Measurements from ENCODE around the gene DRG1.

Gene DRG1

GRCh38 chr22:31440681-31441080 lies 41.3 kb downstream of the DRG1 start:
- CTCF ChIA-PET: no interaction called here
- no peak for DNase-seq (ENCODE audit: low spot score)
- POLR2A ChIA-PET (ENCODE audit: low non-redundant PET): no interaction called here
- H3K27ac ChIP-seq: peak overlapping the region; percentile 7; the same call in 1 of the 2 replicates
- TF ChIP-seq CTCF (conservative IDR thresholded peaks at IDR 0.05; ENCODE audit: low read depth): no peak

GRCh38 chr22:31441652-31442051 lies 42.2 kb downstream of the DRG1 start:
- ChIA-PET POLR2A (ENCODE audit: low non-redundant PET) (no interaction called here), CTCF (no interaction called here)
- TF ChIP-seq CTCF (conservative IDR thresholded peaks at IDR 0.05; ENCODE audit: low read depth): no peak
- no peak for DNase-seq (ENCODE audit: low spot score)
- no peak overlapping the region for H3K27ac ChIP-seq

GRCh38 chr22:31442768-31443489 lies 43.5 kb downstream of the DRG1 start:
- ChIA-PET CTCF (no interaction called here), POLR2A (ENCODE audit: low non-redundant PET) (no interaction called here)
- no peak overlapping the region for H3K27ac ChIP-seq
- TF ChIP-seq CTCF (conservative IDR thresholded peaks at IDR 0.05; ENCODE audit: low read depth): no peak
- no peak for DNase-seq (ENCODE audit: low spot score)

GRCh38 chr22:31443516-31443915 lies 44.1 kb downstream of the DRG1 start:
- TF ChIP-seq CTCF (conservative IDR thresholded peaks at IDR 0.05; ENCODE audit: low read depth): no peak
- POLR2A ChIA-PET (ENCODE audit: low non-redundant PET): no interaction called here
- DNase-seq (ENCODE audit: low spot score): no peak
- CTCF ChIA-PET: no interaction called here
- H3K27ac ChIP-seq: no peak overlapping the region

- TF ChIP-seq CTCF (conservative IDR thresholded peaks at IDR 0.05; ENCODE audit: low read depth): no peak
- CTCF ChIA-PET: no interaction called here
- H3K27ac ChIP-seq: no peak overlapping the region
- POLR2A ChIA-PET (ENCODE audit: low non-redundant PET): no interaction called here
- DNase-seq (ENCODE audit: low spot score): no peak
Measured at GRCh38 chr22:31445642-31446041, 46.2 kb downstream of the DRG1 start.

- POLR2A ChIA-PET (ENCODE audit: low non-redundant PET): no interaction called here
- no peak for TF ChIP-seq CTCF (conservative IDR thresholded peaks at IDR 0.05; ENCODE audit: low read depth)
- no peak overlapping the region for H3K27ac ChIP-seq
- no peak for DNase-seq (ENCODE audit: low spot score)
- CTCF ChIA-PET: no interaction called here
Measured at GRCh38 chr22:31446208-31446607, 46.8 kb downstream of the DRG1 start.
